ENCODE data around the gene ANP32A.

- TF ChIP-seq CTCF (IDR thresholded peaks at IDR 0.05) = no peak
- no peak for TF ChIP-seq POLR2A (IDR thresholded peaks at IDR 0.05)
- TF ChIP-seq POLR2AphosphoS5 (IDR thresholded peaks at IDR 0.05) = no peak
- TF ChIP-seq EP300 (IDR thresholded peaks at IDR 0.05) = no peak
Observed at GRCh38 chr15:68781766-68782588, 38.7 kb downstream of the ANP32A start.
